ENCODE results near the gene CNNM2. TPM values are rescaled to one million over a fixed set of nuclear protein-coding genes. Genes with fewer than 3 reads are reported as not detected.
A peak's percentile ranks its signal among the peaks of the same experiment; 100 is the strongest.

Gene CNNM2
- total RNA-seq, 1 experiment from 2014 or later = 23.5 TPM

DNA sequence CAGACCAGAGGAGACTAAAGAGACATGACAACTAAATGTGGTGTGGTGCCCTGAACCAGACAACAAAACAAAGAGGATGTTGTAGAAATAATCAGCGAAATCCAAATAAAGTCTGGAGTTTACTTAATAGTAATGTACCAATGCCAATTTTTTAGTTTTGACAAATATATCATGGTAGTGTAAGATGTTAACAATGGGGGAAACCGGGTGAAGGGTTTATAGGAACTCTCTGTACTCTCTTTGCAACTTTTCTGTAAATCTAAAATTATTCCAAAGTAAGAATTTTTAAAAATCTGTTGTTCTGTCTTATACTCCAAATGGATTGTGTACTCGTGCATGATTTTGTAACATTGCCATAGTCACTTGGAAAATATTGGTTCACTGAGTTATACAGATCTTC is 129.3 kb downstream of the CNNM2 start (continued):
- TF ChIP-seq ZNF512 (CRISPR knock-in tag; IDR thresholded peaks at IDR 0.05; ENCODE audit: borderline replicate concordance) (no peak), CREB1 (CRISPR knock-in tag; IDR thresholded peaks at IDR 0.05) (no peak), NFYB (CRISPR knock-in tag; conservative IDR thresholded peaks at IDR 0.05; ENCODE audit: low read depth) (no peak)

- Mint-ChIP-seq H3K27ac (no peak overlapping the region), H3K4me3 (no peak overlapping the region), H3K36me3 (no peaks in the 10 kb centered on the region), H3K4me1 (peaks cover 18% of the 10 kb centered on the region), H3K9me3 (no peaks in the 10 kb centered on the region), H3K27me3 (ENCODE audit: low read depth) (no peaks in the 10 kb centered on the region)
- CTCF ChIA-PET = interaction anchor here (0.9 to 1.6 kb wide), 2 partner anchors 131 to 212 kb away, joined by 3 read pairs; partner anchors contain the start of genes CNNM2 and CYP17A1
- no peak for TF ChIP-seq ZNF263 (CRISPR knock-in tag; IDR thresholded peaks at IDR 0.05; ENCODE audit: low read depth)
- no peak for TF ChIP-seq SMAD3 (CRISPR knock-in tag; IDR thresholded peaks at IDR 0.05; ENCODE audit: borderline replicate concordance)
- TF ChIP-seq FOXP4 (CRISPR knock-in tag; IDR thresholded peaks at IDR 0.05) = no peak
- no peak for TF ChIP-seq PRDM15 (CRISPR knock-in tag; IDR thresholded peaks at IDR 0.05)
- no peak for ATAC-seq
- no peak for DNase-seq (ENCODE audit: low spot score)
- POLR2A ChIA-PET = no interaction called here
These were observed 131.1 kb downstream of the CNNM2 start for GRCh38 chr10:103049237-103049636.

GRCh38 chr10:103053659-103054581 is 135.8 kb downstream of the CNNM2 start:
- peaks cover 8% of the 10 kb centered on the region for H3K4me1 Mint-ChIP-seq
- DNase-seq (ENCODE audit: low spot score) = peak; percentile 71
- ATAC-seq = peak; percentile 99
- TF ChIP-seq ZNF671 (CRISPR knock-in tag; IDR thresholded peaks at IDR 0.05) (no peak), GABPB1 (CRISPR knock-in tag; IDR thresholded peaks at IDR 0.05) (peak; percentile 80), FOXP1 (CRISPR knock-in tag; IDR thresholded peaks at IDR 0.05; ENCODE audit: borderline replicate concordance) (no peak), TCF7 (CRISPR knock-in tag; IDR thresholded peaks at IDR 0.05; ENCODE audit: low read depth) (no peak), ZNF121 (CRISPR knock-in tag; IDR thresholded peaks at IDR 0.05) (peak; percentile 97), RELA (CRISPR knock-in tag; IDR thresholded peaks at IDR 0.05; ENCODE audit: borderline replicate concordance) (no peak), NR1H2 (CRISPR knock-in tag; IDR thresholded peaks at IDR 0.05) (no peak), EMX1 (CRISPR knock-in tag; IDR thresholded peaks at IDR 0.05) (no peak)
- TF ChIP-seq, protein P1, sequence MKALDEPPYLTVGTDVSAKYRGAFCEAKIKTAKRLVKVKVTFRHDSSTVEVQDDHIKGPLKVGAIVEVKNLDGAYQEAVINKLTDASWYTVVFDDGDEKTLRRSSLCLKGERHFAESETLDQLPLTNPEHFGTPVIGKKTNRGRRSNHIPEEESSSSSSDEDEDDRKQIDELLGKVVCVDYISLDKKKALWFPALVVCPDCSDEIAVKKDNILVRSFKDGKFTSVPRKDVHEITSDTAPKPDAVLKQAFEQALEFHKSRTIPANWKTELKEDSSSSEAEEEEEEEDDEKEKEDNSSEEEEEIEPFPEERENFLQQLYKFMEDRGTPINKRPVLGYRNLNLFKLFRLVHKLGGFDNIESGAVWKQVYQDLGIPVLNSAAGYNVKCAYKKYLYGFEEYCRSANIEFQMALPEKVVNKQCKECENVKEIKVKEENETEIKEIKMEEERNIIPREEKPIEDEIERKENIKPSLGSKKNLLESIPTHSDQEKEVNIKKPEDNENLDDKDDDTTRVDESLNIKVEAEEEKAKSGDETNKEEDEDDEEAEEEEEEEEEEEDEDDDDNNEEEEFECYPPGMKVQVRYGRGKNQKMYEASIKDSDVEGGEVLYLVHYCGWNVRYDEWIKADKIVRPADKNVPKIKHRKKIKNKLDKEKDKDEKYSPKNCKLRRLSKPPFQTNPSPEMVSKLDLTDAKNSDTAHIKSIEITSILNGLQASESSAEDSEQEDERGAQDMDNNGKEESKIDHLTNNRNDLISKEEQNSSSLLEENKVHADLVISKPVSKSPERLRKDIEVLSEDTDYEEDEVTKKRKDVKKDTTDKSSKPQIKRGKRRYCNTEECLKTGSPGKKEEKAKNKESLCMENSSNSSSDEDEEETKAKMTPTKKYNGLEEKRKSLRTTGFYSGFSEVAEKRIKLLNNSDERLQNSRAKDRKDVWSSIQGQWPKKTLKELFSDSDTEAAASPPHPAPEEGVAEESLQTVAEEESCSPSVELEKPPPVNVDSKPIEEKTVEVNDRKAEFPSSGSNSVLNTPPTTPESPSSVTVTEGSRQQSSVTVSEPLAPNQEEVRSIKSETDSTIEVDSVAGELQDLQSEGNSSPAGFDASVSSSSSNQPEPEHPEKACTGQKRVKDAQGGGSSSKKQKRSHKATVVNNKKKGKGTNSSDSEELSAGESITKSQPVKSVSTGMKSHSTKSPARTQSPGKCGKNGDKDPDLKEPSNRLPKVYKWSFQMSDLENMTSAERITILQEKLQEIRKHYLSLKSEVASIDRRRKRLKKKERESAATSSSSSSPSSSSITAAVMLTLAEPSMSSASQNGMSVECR (CRISPR knock-in tag; IDR thresholded peaks at IDR 0.05; ENCODE audit: borderline replicate concordance) = no peak
- no peaks in the 10 kb centered on the region for H3K9me3 Mint-ChIP-seq
- H3K27ac Mint-ChIP-seq = peak overlapping the region; percentile 85
- H3K27me3 Mint-ChIP-seq (ENCODE audit: low read depth) = no peaks in the 10 kb centered on the region
- H3K4me3 Mint-ChIP-seq = no peak overlapping the region
- CTCF ChIA-PET = interaction anchor here (0.9 to 1.9 kb wide), 3 partner anchors 136 to 219 kb away, joined by 3 to 5 read pairs (median 3); no protein-coding TSS in a partner anchor
- peaks cover 10% of the 10 kb centered on the region for H3K36me3 Mint-ChIP-seq
- POLR2A ChIA-PET = no interaction called here

Data from WTC11 (cell line).